Neural cell (in vitro differentiated cells): ENCODE results near the gene AGRP. TPM values are rescaled to one million over a fixed set of nuclear protein-coding genes. Genes with fewer than 3 reads are reported as not detected.

Experiments used
- H2AFZ ChIP-seq: fragments of 200-600, 300-800 bp; sonication (generic), shearing (Covaris generic); 2 replicates; pipeline ENCODE4 v1.6.0; 2014; ENCODE audit warnings: low read depth, mild to moderate bottlenecking, antibody characterized with exemption, low read length, moderate library complexity
- H3F3A ChIP-seq: fragments of 200-600 bp; shearing (Covaris generic); 2 replicates; pipeline ENCODE4 v1.6.1; 2016; ENCODE audit warnings: mild to moderate bottlenecking, moderate library complexity, mixed read lengths, antibody characterized with exemption, low read length; ENCODE audit not compliant: insufficient read depth, poor library complexity, severe bottlenecking
- H3K27ac ChIP-seq: fragments of 200-600, 300-800 bp; sonication (generic), shearing (Covaris generic); 2 replicates; pipeline ENCODE4 v1.5.1; 2014; ENCODE audit warnings: mild to moderate bottlenecking, low read length, moderate library complexity
- H3K27me3 ChIP-seq: fragments of 300-800, 200-600 bp; sonication (generic), shearing (Covaris generic); 2 replicates; pipeline ENCODE4 v1.6.0; 2014; ENCODE audit warnings: mild to moderate bottlenecking, low read depth, low read length, moderate library complexity; ENCODE audit not compliant: insufficient read depth
- H3K36me3 ChIP-seq: fragments of 300-800, 200-600 bp; sonication (generic), shearing (Covaris generic); 2 replicates; pipeline ENCODE4 v1.5.1; 2014; ENCODE audit warnings: mild to moderate bottlenecking, antibody characterized with exemption, low read length, moderate library complexity; ENCODE audit not compliant: insufficient read depth
- H3K4me2 ChIP-seq: fragments of 300-800, 200-600 bp; sonication (generic), shearing (Covaris generic); 2 replicates; pipeline ENCODE4 v1.6.0; 2014; ENCODE audit warnings: mild to moderate bottlenecking, low read length
- H3K4me3 ChIP-seq: fragments of 300-800, 200-600 bp; sonication (generic), shearing (Covaris generic); 2 replicates; pipeline ENCODE4 v1.5.1; 2014; ENCODE audit warnings: mild to moderate bottlenecking, low read length, moderate library complexity
- H3K79me2 ChIP-seq: fragments of 200-600 bp; shearing (Covaris generic); replicated peaks from 2 replicates; pipeline ENCODE4 v1.6.0; 2014; ENCODE audit warnings: mild to moderate bottlenecking, low read length, moderate library complexity; ENCODE audit not compliant: insufficient read depth
- H3K9ac ChIP-seq: fragments of 300-800, 200-600 bp; sonication (generic), shearing (Covaris generic); 2 replicates; pipeline ENCODE4 v1.6.1; 2016; ENCODE audit warnings: mild to moderate bottlenecking, low read length, mixed read lengths
- H3K9me2 ChIP-seq: fragments of 200-600 bp; shearing (Covaris generic); 2 replicates; pipeline ENCODE4 v1.6.1; 2016; ENCODE audit warnings: mild to moderate bottlenecking, low read length, mixed read lengths; ENCODE audit not compliant: insufficient read depth
- H3K9me3 ChIP-seq: fragments of 200-600, 300-800 bp; sonication (generic), shearing (Covaris generic); 2 replicates; pipeline ENCODE4 v1.6.1; 2016; ENCODE audit warnings: mild to moderate bottlenecking, mixed run types, low read length, moderate library complexity, mixed read lengths
- H4K20me1 ChIP-seq: fragments of 200-600 bp; shearing (Covaris generic); 2 replicates; pipeline ENCODE4 v1.6.1; 2016; ENCODE audit warnings: mild to moderate bottlenecking, mixed run types; ENCODE audit not compliant: insufficient read depth
- EP300 ChIP-seq: fragments of 450-650 bp; conservative IDR thresholded peaks from 2 replicates; pipeline ENCODE4 v1.6.1; 2014; ENCODE audit warnings: antibody characterized with exemption, mild to moderate bottlenecking, moderate library complexity; ENCODE audit not compliant: poor library complexity, severe bottlenecking
- EZH2 ChIP-seq: fragments of 200-600, 300-800 bp; shearing (Covaris generic), sonication (generic); IDR thresholded peaks from 2 replicates; pipeline ENCODE4 v1.6.1; 2014; ENCODE audit warnings: antibody characterized with exemption, low read length, borderline replicate concordance, mild to moderate bottlenecking; ENCODE audit not compliant: insufficient read depth, poor library complexity, severe bottlenecking
- MXI1 ChIP-seq: fragments of 450-650 bp; conservative IDR thresholded peaks from 2 replicates; pipeline ENCODE4 v1.6.1; 2014; ENCODE audit warnings: antibody characterized with exemption, mild to moderate bottlenecking; ENCODE audit not compliant: poor library complexity, severe bottlenecking
- POLR2AphosphoS5 ChIP-seq: IDR thresholded peaks from 2 replicates; pipeline ENCODE4 v1.6.1; 2012
- RAD21 ChIP-seq: fragments of 450-650 bp; conservative IDR thresholded peaks from 2 replicates; pipeline ENCODE4 v1.6.1; 2014; ENCODE audit warnings: antibody characterized with exemption, mild to moderate bottlenecking, moderate library complexity
- SMC3 ChIP-seq: fragments of 450-650 bp; conservative IDR thresholded peaks from 2 replicates; pipeline ENCODE4 v1.6.1; 2014; ENCODE audit warnings: antibody characterized with exemption, mild to moderate bottlenecking, moderate library complexity; ENCODE audit not compliant: poor library complexity
- TAF1 ChIP-seq: IDR thresholded peaks from 2 replicates; pipeline ENCODE4 v1.6.1; 2012; ENCODE audit warnings: low read depth
- polyA plus RNA-seq: library from polyadenylated mRNA; depleted of rRNA; stranded (reverse); fragments of >200 nt; gene quantifications from 2 replicates; pipeline ENCODE4 v1.2.3, GENCODE V29; 2014
- TF ChIP-seq, protein P1 (sequence below): IDR thresholded peaks from 2 replicates; pipeline ENCODE4 v1.6.1; 2012; ENCODE audit warnings: borderline replicate concordance
- TF ChIP-seq, protein P2 (sequence below): fragments of 450-650 bp; IDR thresholded peaks from 2 replicates; pipeline ENCODE4 v1.5.1; 2014; ENCODE audit warnings: antibody characterized with exemption, mild to moderate bottlenecking, moderate library complexity; ENCODE audit not compliant: poor library complexity, severe bottlenecking

The AGRP gene
- polyA plus RNA-seq, 1 donor from 2014 or later, result not detected

DNA sequence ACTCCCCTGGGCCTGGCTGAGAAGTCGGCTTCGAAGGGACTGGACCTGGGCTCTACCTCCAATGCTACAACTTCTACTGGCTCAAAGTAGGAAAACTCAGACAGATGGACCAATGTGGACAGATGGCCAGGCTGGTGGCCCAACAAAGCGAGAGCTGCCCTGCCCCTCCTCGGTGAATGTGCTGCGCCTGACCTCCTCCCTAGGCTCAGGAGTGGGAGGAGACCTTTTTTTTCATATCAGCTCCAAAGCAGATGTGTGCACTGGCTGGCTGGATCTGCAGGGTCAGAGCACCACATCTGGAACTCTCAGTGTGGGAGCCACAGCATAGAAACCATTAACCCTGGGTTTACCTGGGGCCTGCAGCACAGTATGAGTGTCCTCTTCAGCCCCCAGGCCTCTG lies 23.2 kb downstream of the AGRP start:
- Histone ChIP-seq H3K79me2 (peaks cover 5% of the 10 kb centered on the region), H3K9me3 (no peaks in the 10 kb centered on the region), H3K4me3 (no peak overlapping the region), H3K27me3 (no peaks in the 10 kb centered on the region), H3F3A (no peaks in the 10 kb centered on the region), H2AFZ (no peak overlapping the region), H3K9ac (no peak overlapping the region), H3K4me2 (no peak overlapping the region), H4K20me1 (no peaks in the 10 kb centered on the region), H3K36me3 (no peaks in the 10 kb centered on the region), H3K27ac (no peak overlapping the region), H3K9me2 (no peaks in the 10 kb centered on the region)
- TF ChIP-seq EP300 (no peak), RAD21 (no peak)
- TF ChIP-seq, protein P1, sequence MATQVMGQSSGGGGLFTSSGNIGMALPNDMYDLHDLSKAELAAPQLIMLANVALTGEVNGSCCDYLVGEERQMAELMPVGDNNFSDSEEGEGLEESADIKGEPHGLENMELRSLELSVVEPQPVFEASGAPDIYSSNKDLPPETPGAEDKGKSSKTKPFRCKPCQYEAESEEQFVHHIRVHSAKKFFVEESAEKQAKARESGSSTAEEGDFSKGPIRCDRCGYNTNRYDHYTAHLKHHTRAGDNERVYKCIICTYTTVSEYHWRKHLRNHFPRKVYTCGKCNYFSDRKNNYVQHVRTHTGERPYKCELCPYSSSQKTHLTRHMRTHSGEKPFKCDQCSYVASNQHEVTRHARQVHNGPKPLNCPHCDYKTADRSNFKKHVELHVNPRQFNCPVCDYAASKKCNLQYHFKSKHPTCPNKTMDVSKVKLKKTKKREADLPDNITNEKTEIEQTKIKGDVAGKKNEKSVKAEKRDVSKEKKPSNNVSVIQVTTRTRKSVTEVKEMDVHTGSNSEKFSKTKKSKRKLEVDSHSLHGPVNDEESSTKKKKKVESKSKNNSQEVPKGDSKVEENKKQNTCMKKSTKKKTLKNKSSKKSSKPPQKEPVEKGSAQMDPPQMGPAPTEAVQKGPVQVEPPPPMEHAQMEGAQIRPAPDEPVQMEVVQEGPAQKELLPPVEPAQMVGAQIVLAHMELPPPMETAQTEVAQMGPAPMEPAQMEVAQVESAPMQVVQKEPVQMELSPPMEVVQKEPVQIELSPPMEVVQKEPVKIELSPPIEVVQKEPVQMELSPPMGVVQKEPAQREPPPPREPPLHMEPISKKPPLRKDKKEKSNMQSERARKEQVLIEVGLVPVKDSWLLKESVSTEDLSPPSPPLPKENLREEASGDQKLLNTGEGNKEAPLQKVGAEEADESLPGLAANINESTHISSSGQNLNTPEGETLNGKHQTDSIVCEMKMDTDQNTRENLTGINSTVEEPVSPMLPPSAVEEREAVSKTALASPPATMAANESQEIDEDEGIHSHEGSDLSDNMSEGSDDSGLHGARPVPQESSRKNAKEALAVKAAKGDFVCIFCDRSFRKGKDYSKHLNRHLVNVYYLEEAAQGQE, result no peak

DNA sequence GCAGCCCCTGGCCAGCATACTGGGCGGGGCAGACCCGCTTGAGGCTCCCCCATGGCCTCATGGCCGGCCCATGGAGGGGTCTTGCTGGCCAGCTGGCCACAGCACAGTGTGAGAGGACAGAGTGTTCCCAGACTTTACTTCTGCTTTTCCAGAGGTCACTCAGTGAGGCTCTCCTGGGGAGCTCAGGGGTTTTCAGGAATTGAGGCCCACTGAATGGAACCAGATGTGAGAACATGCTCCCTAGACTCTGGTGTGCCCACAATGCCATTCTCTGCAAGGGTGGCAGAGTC lies 23.5 kb downstream of the AGRP start:
- TF ChIP-seq, protein P2, sequence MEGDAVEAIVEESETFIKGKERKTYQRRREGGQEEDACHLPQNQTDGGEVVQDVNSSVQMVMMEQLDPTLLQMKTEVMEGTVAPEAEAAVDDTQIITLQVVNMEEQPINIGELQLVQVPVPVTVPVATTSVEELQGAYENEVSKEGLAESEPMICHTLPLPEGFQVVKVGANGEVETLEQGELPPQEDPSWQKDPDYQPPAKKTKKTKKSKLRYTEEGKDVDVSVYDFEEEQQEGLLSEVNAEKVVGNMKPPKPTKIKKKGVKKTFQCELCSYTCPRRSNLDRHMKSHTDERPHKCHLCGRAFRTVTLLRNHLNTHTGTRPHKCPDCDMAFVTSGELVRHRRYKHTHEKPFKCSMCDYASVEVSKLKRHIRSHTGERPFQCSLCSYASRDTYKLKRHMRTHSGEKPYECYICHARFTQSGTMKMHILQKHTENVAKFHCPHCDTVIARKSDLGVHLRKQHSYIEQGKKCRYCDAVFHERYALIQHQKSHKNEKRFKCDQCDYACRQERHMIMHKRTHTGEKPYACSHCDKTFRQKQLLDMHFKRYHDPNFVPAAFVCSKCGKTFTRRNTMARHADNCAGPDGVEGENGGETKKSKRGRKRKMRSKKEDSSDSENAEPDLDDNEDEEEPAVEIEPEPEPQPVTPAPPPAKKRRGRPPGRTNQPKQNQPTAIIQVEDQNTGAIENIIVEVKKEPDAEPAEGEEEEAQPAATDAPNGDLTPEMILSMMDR, result no peak
- TF ChIP-seq EP300 (no peak), MXI1 (no peak), SMC3 (no peak), RAD21 (no peak), EZH2 (no peak), TAF1 (no peak), POLR2AphosphoS5 (no peak)
- TF ChIP-seq, protein P1, result no peak
- Histone ChIP-seq H3K9me3 (no peaks in the 10 kb centered on the region), H3K27ac (no peak overlapping the region), H3K36me3 (no peaks in the 10 kb centered on the region), H3K4me3 (no peak overlapping the region), H4K20me1 (no peaks in the 10 kb centered on the region), H3K79me2 (peaks cover 1% of the 10 kb centered on the region), H3F3A (no peaks in the 10 kb centered on the region), H3K9ac (no peak overlapping the region), H3K4me2 (no peak overlapping the region), H3K9me2 (no peaks in the 10 kb centered on the region), H3K27me3 (no peaks in the 10 kb centered on the region), H2AFZ (no peak overlapping the region)
